NCI-H146 (cell line): Measurements from ENCODE around the gene BEND7.
"Not testable (repeated sequence)": the region's sequence is repeated elsewhere in the genome, so short reads cannot be mapped to it uniquely, and the experiment has no call there.

Experiments
- DNase-seq: peaks from one replicate; lab custom pipeline; 2025; lab: John Stamatoyannopoulos, UW

Gene BEND7

GRCh38 chr10:13483073-13483472 lies 45.7 kb downstream of the BEND7 start:
- no peak for DNase-seq

GRCh38 chr10:13481690-13482089 lies 47.1 kb downstream of the BEND7 start:
- no peak for DNase-seq

- no peak for DNase-seq
These were observed 53.7 kb downstream of the BEND7 start for GRCh38 chr10:13475124-13475523.

GRCh38 chr10:13473986-13474385 lies 54.8 kb downstream of the BEND7 start:
- DNase-seq = no peak

- DNase-seq = no peak
These were observed 56.5 kb downstream of the BEND7 start for GRCh38 chr10:13472359-13472758.

GRCh38 chr10:13470270-13470669 lies 58.5 kb downstream of the BEND7 start:
- no peak for DNase-seq

- no peak for DNase-seq
These were observed 66.3 kb downstream of the BEND7 start for GRCh38 chr10:13462551-13462950.

GRCh38 chr10:13458687-13459012 lies 70.2 kb downstream of the BEND7 start:
- no peak for DNase-seq

- DNase-seq = no peak
These were observed 70.7 kb downstream of the BEND7 start for GRCh38 chr10:13457958-13458686.

GRCh38 chr10:13453896-13454295 lies 74.9 kb downstream of the BEND7 start:
- no peak for DNase-seq

- no peak for DNase-seq
These were observed 78.7 kb downstream of the BEND7 start for GRCh38 chr10:13450069-13450468.

- DNase-seq = no peak
These were observed 79.5 kb downstream of the BEND7 start for GRCh38 chr10:13449296-13449695.

GRCh38 chr10:13448216-13448615 lies 80.6 kb downstream of the BEND7 start:
- no peak for DNase-seq

GRCh38 chr10:13445656-13446400 lies 83.0 kb downstream of the BEND7 start:
- no peak for DNase-seq

GRCh38 chr10:13441476-13441875 lies 87.3 kb downstream of the BEND7 start:
- DNase-seq = no peak

- peak; percentile 72 for DNase-seq
These were observed 88.4 kb downstream of the BEND7 start for GRCh38 chr10:13440185-13441061.

- peak; percentile 35 for DNase-seq
These were observed 89.3 kb downstream of the BEND7 start for GRCh38 chr10:13439313-13440184.

- no peak for DNase-seq
These were observed 91.7 kb downstream of the BEND7 start for GRCh38 chr10:13437026-13437555.

GRCh38 chr10:13427943-13428342 lies 100.9 kb downstream of the BEND7 start:
- not testable (repeated sequence) for DNase-seq

GRCh38 chr10:13425397-13425796 lies 103.4 kb downstream of the BEND7 start:
- DNase-seq = no peak

- no peak for DNase-seq
These were observed 106.0 kb downstream of the BEND7 start for GRCh38 chr10:13422800-13423199.
